Measurements from ENCODE around the gene RUBCN. TPM values are rescaled to one million over a fixed set of nuclear protein-coding genes. Genes with fewer than 3 reads are reported as not detected.

RUBCN gene
- total and polyA plus RNA-seq, 2 of the 13 experiments (the other 11 are each of a cell fraction or from before 2014, with no cell fraction given): 5.2 to 8.1 TPM

DNA sequence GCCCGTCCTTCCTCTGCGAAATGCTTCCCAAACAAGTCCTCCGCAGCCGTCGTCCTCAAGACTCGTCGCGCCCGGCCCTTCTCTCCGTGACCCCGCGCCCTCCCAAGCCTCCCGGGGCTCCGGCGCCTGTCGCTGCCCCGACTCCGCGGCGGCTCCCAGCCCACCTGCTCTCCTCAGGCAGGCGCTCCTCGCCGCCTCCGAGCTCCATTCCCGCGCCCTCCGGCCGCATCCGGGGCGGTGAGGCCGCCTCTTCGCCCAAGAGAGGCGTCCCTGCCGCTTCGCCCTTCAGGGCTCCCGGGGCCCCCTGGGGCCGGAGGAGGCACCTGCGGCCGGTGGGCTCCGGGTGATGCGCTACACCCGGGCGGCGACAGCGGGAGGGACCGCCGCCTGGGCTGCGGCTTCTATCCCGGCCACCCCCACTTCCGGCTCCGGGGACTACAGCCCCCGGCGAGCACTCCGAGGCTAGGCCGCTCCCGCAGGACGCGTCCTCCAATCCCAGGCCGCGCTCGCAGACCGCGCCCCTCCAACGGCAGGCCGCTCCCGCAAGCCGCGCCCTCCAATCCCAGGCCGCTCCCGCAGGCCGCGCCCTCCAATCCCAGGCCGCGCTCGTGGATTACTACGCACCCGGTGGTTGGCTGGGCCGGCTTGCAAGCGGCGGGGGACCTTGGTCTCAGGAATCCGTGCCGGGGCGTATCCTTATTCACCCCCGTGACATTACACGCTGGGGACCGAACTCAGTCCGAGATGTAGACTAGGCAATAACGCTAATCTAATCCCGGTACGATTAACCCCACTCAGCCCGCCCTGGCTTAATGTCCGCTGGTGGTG lies at the start of gene RUBCN (continued):
- TF ChIP-seq HMG20B (CRISPR knock-in tag; conservative IDR thresholded peaks at IDR 0.05) (no peak), ATAD3A (CRISPR knock-in tag; IDR thresholded peaks at IDR 0.05) (no peak), HNF4G (IDR thresholded peaks at IDR 0.05; ENCODE audit: borderline replicate concordance, low read depth, low read length) (no peak), HNF4G (CRISPR knock-in tag; IDR thresholded peaks at IDR 0.05; ENCODE audit: borderline replicate concordance, low read depth) (no peak), BRD4 (CRISPR knock-in tag; IDR thresholded peaks at IDR 0.05) (no peak), DNMT1 (CRISPR knock-in tag; IDR thresholded peaks at IDR 0.05) (no peak), HOXD1 (CRISPR knock-in tag; IDR thresholded peaks at IDR 0.05) (no peak; the same call in 1 of the 2 replicates), GZF1 (CRISPR knock-in tag; IDR thresholded peaks at IDR 0.05) (0 out of 2 replicates have a peak, but pooled peaks have one; percentile 63), TGIF2 (CRISPR knock-in tag; IDR thresholded peaks at IDR 0.05) (no peak), PHF21A (CRISPR knock-in tag; IDR thresholded peaks at IDR 0.05) (peak; percentile 70; the same call in 1 of the 2 replicates), ZNF878 (CRISPR knock-in tag; IDR thresholded peaks at IDR 0.05) (no peak), REXO4 (CRISPR knock-in tag; IDR thresholded peaks at IDR 0.05; ENCODE audit: borderline replicate concordance) (no peak), ZNF3 (CRISPR knock-in tag; IDR thresholded peaks at IDR 0.05) (no peak), CBX2 (IDR thresholded peaks at IDR 0.05; ENCODE audit: low read depth, low read length) (no peak), CBX2 (CRISPR knock-in tag; IDR thresholded peaks at IDR 0.05; ENCODE audit: low read depth) (no peak), ATRX (CRISPR knock-in tag; IDR thresholded peaks at IDR 0.05; ENCODE audit: borderline replicate concordance) (no peak), HNRNPK (IDR thresholded peaks at IDR 0.05; ENCODE audit: low read depth, low read length, poor library complexity, severe bottlenecking) (peak; percentile 42), CCDC6 (CRISPR knock-in tag; IDR thresholded peaks at IDR 0.05) (peak; percentile 59; the same call in 1 of the 2 replicates), IKZF1 (IDR thresholded peaks at IDR 0.05) (no peak), NFIB (CRISPR knock-in tag; IDR thresholded peaks at IDR 0.05; ENCODE audit: borderline replicate concordance) (no peak)
- TF ChIP-seq, protein P1, sequence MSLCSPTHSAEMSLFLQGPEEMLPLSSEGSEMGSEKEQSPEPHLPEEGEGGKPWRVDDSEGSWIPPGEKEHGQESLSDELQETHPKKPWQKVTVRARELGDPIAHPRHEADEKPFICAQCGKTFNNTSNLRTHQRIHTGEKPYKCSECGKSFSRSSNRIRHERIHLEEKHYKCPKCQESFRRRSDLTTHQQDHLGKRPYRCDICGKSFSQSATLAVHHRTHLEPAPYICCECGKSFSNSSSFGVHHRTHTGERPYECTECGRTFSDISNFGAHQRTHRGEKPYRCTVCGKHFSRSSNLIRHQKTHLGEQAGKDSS (CRISPR knock-in tag; IDR thresholded peaks at IDR 0.05; ENCODE audit: borderline replicate concordance, low read depth): no peak
- TF ChIP-seq, protein P2, sequence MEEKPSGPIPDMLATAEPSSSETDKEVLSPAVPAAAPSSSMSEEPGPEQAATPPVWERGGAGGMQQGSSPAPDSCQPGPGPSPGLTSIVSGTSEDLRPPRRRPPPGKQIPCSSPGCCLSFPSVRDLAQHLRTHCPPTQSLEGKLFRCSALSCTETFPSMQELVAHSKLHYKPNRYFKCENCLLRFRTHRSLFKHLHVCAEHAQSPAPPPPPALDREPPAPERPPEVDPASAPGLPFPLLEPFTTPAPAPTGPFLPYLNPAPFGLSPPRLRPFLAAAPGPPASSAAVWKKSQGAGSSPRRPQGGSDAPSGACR (CRISPR knock-in tag; IDR thresholded peaks at IDR 0.05): no peak; the same call in 1 of the 2 replicates
- TF ChIP-seq, protein P3, sequence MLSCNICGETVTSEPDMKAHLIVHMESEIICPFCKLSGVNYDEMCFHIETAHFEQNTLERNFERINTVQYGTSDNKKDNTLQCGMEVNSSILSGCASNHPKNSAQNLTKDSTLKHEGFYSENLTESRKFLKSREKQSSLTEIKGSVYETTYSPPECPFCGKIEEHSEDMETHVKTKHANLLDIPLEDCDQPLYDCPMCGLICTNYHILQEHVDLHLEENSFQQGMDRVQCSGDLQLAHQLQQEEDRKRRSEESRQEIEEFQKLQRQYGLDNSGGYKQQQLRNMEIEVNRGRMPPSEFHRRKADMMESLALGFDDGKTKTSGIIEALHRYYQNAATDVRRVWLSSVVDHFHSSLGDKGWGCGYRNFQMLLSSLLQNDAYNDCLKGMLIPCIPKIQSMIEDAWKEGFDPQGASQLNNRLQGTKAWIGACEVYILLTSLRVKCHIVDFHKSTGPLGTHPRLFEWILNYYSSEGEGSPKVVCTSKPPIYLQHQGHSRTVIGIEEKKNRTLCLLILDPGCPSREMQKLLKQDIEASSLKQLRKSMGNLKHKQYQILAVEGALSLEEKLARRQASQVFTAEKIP (CRISPR knock-in tag; IDR thresholded peaks at IDR 0.05; ENCODE audit: borderline replicate concordance): no peak
